Measurements from ENCODE around the gene SYNE3. TPM values are rescaled to one million over a fixed set of nuclear protein-coding genes. Genes with fewer than 3 reads are reported as not detected.

The SYNE3 gene
- total and polyA plus RNA-seq, 2 donors (not counting 1 experiment from before 2014, with no cell fraction given): 17.8 to 76.1 TPM

DNA sequence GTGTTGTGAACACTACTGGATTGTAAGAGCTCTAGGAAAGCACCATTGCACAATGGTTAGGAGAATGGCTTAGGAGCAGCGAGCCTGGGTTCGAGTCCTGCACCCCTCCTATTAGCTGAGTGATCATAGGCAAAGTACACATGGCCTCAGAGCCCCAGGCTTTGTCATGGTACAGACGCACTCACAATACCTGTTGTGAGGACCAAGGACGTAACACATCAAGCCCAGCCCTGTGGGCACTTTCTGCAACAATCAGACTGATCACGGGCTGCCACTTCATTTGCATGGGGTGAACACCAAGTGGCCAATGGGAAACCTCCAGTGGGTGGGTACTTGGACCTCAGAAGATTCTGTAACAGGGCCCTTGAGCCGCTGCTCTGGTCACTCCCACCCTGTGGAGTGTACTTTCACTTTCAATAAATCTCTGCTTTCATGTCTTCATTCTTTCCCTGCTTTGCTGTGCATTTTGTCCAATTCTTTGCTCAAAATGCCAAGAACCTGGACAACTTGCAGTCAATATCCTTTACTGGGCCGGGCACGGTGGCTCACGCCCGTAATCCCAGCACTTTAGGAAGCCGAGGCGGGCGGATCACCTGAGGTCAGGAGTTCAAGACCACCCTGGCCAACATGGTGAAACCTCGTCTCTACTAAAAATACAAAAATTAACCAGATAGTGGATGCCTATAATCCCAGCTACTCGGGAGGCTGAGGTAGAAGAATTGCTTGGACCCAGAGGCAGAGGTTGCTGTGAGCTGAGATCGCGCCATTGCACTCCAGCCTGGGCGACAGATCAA, 46.6 kb upstream of the SYNE3 start:
- Mint-ChIP-seq H3K27ac (no peak overlapping the region), H3K27me3 (peaks cover 30% of the 10 kb centered on the region), H3K9me3 (ENCODE audit: insufficient read depth) (no peaks in the 10 kb centered on the region), H3K4me3 (no peak overlapping the region), H3K4me1 (peaks cover 8% of the 10 kb centered on the region)
- CTCF ChIA-PET: interaction anchor here (0.9 to 10.6 kb wide), 14 partner anchors 8 to 713 kb away, joined by 3 to 160 read pairs (median 4); partner anchors contain the start of gene TCL1A
- H3K27me3 ChIP-seq (replicated peaks in 1 of 4; ENCODE audit: control extremely low read depth in 1 of 4, control insufficient read depth in 3 of 4, insufficient read depth in 4 of 4, low read length in 3 of 4): peaks cover 0 to 14% (median 7%) of the 10 kb centered on the region in 4 experiments
- no peak overlapping the region for H3K4me3 ChIP-seq (ENCODE audit: control extremely low read depth in 1 of 5, extremely low read depth in 1 of 5, insufficient read depth in 1 of 5, low read depth in 2 of 5, low read length in 4 of 5)
- no peak overlapping the region for H3K27ac ChIP-seq (ENCODE audit: low read length in 2 of 2)
- H3K79me2 ChIP-seq (ENCODE audit: control insufficient read depth, insufficient read depth, low read length): no peaks in the 10 kb centered on the region
- H3K36me3 ChIP-seq (replicated peaks in 1 of 2; ENCODE audit: control extremely low read depth in 1 of 2, control insufficient read depth in 1 of 2, extremely low read depth in 1 of 2, insufficient read depth in 2 of 2, low read length in 1 of 2): no peaks in the 10 kb centered on the region
- WGBS (ENCODE audit: insufficient coverage): 89% methylated on average over 11 of the region's 18 CpGs
- no peak for TF ChIP-seq EZH2 (IDR thresholded peaks at IDR 0.05; ENCODE audit: borderline replicate concordance, insufficient read depth, low read depth, low read length, poor library complexity, severe bottlenecking)
- TF ChIP-seq CTCF (IDR thresholded peaks at IDR 0.05): no peak
- H4K20me1 ChIP-seq (ENCODE audit: control insufficient read depth, insufficient read depth, low read length, poor library complexity, severe bottlenecking): no peaks in the 10 kb centered on the region
- H2AFZ ChIP-seq (ENCODE audit: insufficient read depth, low read depth, low read length, poor library complexity, severe bottlenecking): no peak overlapping the region
- peaks cover 0 to 3% of the 10 kb centered on the region in 2 donors for H3K4me1 ChIP-seq (ENCODE audit: control insufficient read depth in 2 of 2, insufficient read depth in 2 of 2, low read length in 2 of 2)
- peak overlapping the region; percentile 26 for H3K4me2 ChIP-seq (replicated peaks; ENCODE audit: low read depth, low read length, poor library complexity, severe bottlenecking)
- intact Hi-C loops (cut with micrococcal nuclease): no loop called here
- no peak overlapping the region for H3K9ac ChIP-seq (ENCODE audit: low read length)
- POLR2A ChIA-PET: no interaction called here
- DNase-seq (no peak), ATAC-seq (ENCODE audit: low read depth) (no peak)
- no peaks in the 10 kb centered on the region for H3K9me3 ChIP-seq (ENCODE audit: control extremely low read depth in 1 of 3, control insufficient read depth in 2 of 3, insufficient read depth in 1 of 3, low read length in 2 of 3)

- Histone ChIP-seq H3K27me3 (replicated peaks in 1 of 4; ENCODE audit: control extremely low read depth in 1 of 4, control insufficient read depth in 3 of 4, insufficient read depth in 4 of 4, low read length in 3 of 4) (peaks cover 0 to 14% (median 6%) of the 10 kb centered on the region in 4 experiments), H3K9ac (ENCODE audit: low read length) (no peak overlapping the region), H3K4me3 (ENCODE audit: control extremely low read depth in 1 of 5, extremely low read depth in 1 of 5, insufficient read depth in 1 of 5, low read depth in 2 of 5, low read length in 4 of 5) (no peak overlapping the region), H3K79me2 (ENCODE audit: control insufficient read depth, insufficient read depth, low read length) (no peaks in the 10 kb centered on the region), H3K27ac (ENCODE audit: low read length in 2 of 2) (no peak overlapping the region), H3K36me3 (replicated peaks in 1 of 2; ENCODE audit: control extremely low read depth in 1 of 2, control insufficient read depth in 1 of 2, extremely low read depth in 1 of 2, insufficient read depth in 2 of 2, low read length in 1 of 2) (no peaks in the 10 kb centered on the region), H2AFZ (ENCODE audit: insufficient read depth, low read depth, low read length, poor library complexity, severe bottlenecking) (no peak overlapping the region), H3K4me2 (replicated peaks; ENCODE audit: low read depth, low read length, poor library complexity, severe bottlenecking) (no peak overlapping the region), H4K20me1 (ENCODE audit: control insufficient read depth, insufficient read depth, low read length, poor library complexity, severe bottlenecking) (no peaks in the 10 kb centered on the region), H3K4me1 (ENCODE audit: control insufficient read depth in 2 of 2, insufficient read depth in 2 of 2, low read length in 2 of 2) (peaks cover 0 to 3% of the 10 kb centered on the region in 2 donors), H3K9me3 (ENCODE audit: control extremely low read depth in 1 of 3, control insufficient read depth in 2 of 3, insufficient read depth in 1 of 3, low read length in 2 of 3) (no peaks in the 10 kb centered on the region)
- POLR2A ChIA-PET: no interaction called here
- Mint-ChIP-seq H3K27me3 (peaks cover 23% of the 10 kb centered on the region), H3K4me1 (peaks cover 4% of the 10 kb centered on the region), H3K9me3 (ENCODE audit: insufficient read depth) (no peaks in the 10 kb centered on the region), H3K4me3 (no peak overlapping the region), H3K27ac (peak overlapping the region; percentile 4)
- CTCF ChIA-PET: interaction anchor here (1.1 to 10.6 kb wide), 15 partner anchors 14 to 433 kb away, joined by 3 to 160 read pairs (median 5); no protein-coding TSS in a partner anchor
- intact Hi-C loops (cut with micrococcal nuclease): loop anchor here (1.0 kb wide), 5 partner anchors 48 to 863 kb away; partner anchors contain the start of gene TCL1A
- peak; percentile 97 for ATAC-seq (ENCODE audit: low read depth)
- DNase-seq: peak; percentile 91
- TF ChIP-seq EZH2 (IDR thresholded peaks at IDR 0.05; ENCODE audit: borderline replicate concordance, insufficient read depth, low read depth, low read length, poor library complexity, severe bottlenecking): no peak
- peak; percentile 99 for TF ChIP-seq CTCF (IDR thresholded peaks at IDR 0.05)
- WGBS (ENCODE audit: insufficient coverage): 20% methylated on average over 14 of the region's 14 CpGs
Observed at GRCh38 chr14:95561001-95561412, 44.6 kb upstream of the SYNE3 start.

Measured in B cell (primary cell).